ENCODE results near the gene INTS1. TPM values are rescaled to one million over a fixed set of nuclear protein-coding genes. Genes with fewer than 3 reads are reported as not detected.

INTS1 gene
- total RNA-seq, 1 donor from 2014 or later = 29.9 TPM

- Histone ChIP-seq H3K27me3 (ENCODE audit: low read depth) (no peaks in the 10 kb centered on the region), H3K9me3 (replicated peaks) (no peaks in the 10 kb centered on the region), H3K36me3 (peaks cover 30% of the 10 kb centered on the region), H3K4me3 (no peak overlapping the region), H3K4me1 (peaks cover 32% of the 10 kb centered on the region), H3K27ac (replicated peaks) (no peak overlapping the region)
- intact Hi-C loops (cut with micrococcal nuclease) = no loop called here
- no peak for DNase-seq
- TF ChIP-seq CTCF (IDR thresholded peaks at IDR 0.05; ENCODE audit: borderline replicate concordance) = no peak
Observed at GRCh38 chr7:1546274-1546908, 42.2 kb upstream of the INTS1 start.

GRCh38 chr7:1545417-1546246 lies 41.4 kb upstream of the INTS1 start:
- Histone ChIP-seq H3K4me3 (no peak overlapping the region), H3K27me3 (ENCODE audit: low read depth) (no peaks in the 10 kb centered on the region), H3K27ac (replicated peaks) (peak overlapping the region; percentile 16), H3K36me3 (peaks cover 38% of the 10 kb centered on the region), H3K4me1 (peaks cover 32% of the 10 kb centered on the region), H3K9me3 (replicated peaks) (no peaks in the 10 kb centered on the region)
- intact Hi-C loops (cut with micrococcal nuclease) = no loop called here
- no peak for TF ChIP-seq CTCF (IDR thresholded peaks at IDR 0.05; ENCODE audit: borderline replicate concordance)
- no peak for DNase-seq

DNA sequence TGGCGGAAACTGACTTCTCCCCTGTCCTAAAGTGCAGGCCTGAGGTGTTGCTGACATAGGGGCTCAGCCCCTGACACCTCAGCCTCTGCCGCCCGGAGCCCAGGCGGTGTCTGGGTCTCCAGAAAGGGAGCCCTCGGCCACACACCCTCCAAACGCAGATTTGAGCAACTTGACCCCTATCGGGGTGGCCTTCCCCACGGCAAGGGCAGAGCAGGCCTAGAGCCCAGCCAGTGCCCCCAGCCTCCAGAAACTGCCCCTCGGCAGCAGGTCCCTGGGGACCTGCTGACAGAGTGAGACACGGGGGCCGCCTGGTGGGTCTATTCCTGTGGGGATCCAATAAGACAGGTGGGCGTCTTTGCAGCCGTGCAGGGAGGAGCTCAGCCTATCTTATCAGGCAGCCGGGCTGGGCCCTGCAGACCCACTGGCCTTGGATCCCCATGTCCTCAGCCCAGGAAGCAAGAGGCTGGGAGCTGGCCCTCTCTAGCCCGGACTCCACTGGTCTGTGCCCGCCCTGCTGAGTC lies 40.8 kb upstream of the INTS1 start:
- no peak overlapping the region for H3K4me3 ChIP-seq
- H3K4me1 ChIP-seq = peaks cover 32% of the 10 kb centered on the region
- no peak for TF ChIP-seq CTCF (IDR thresholded peaks at IDR 0.05; ENCODE audit: borderline replicate concordance)
- H3K36me3 ChIP-seq = peaks cover 44% of the 10 kb centered on the region
- DNase-seq = no peak
- H3K27ac ChIP-seq (replicated peaks) = peak overlapping the region; percentile 33
- no peaks in the 10 kb centered on the region for H3K9me3 ChIP-seq (replicated peaks)
- no peaks in the 10 kb centered on the region for H3K27me3 ChIP-seq (ENCODE audit: low read depth)
- intact Hi-C loops (cut with micrococcal nuclease) = no loop called here

GRCh38 chr7:1544178-1544895 lies 40.1 kb upstream of the INTS1 start:
- peaks cover 51% of the 10 kb centered on the region for H3K36me3 ChIP-seq
- DNase-seq = no peak
- intact Hi-C loops (cut with micrococcal nuclease) = no loop called here
- no peaks in the 10 kb centered on the region for H3K27me3 ChIP-seq (ENCODE audit: low read depth)
- no peak overlapping the region for H3K4me3 ChIP-seq
- H3K27ac ChIP-seq (replicated peaks) = peak overlapping the region; percentile 33
- no peaks in the 10 kb centered on the region for H3K9me3 ChIP-seq (replicated peaks)
- peaks cover 34% of the 10 kb centered on the region for H3K4me1 ChIP-seq
- no peak for TF ChIP-seq CTCF (IDR thresholded peaks at IDR 0.05; ENCODE audit: borderline replicate concordance)

GRCh38 chr7:1543826-1544177 lies 39.6 kb upstream of the INTS1 start:
- Histone ChIP-seq H3K9me3 (replicated peaks) (no peaks in the 10 kb centered on the region), H3K36me3 (peaks cover 54% of the 10 kb centered on the region), H3K27me3 (ENCODE audit: low read depth) (no peaks in the 10 kb centered on the region), H3K27ac (replicated peaks) (no peak overlapping the region), H3K4me3 (no peak overlapping the region), H3K4me1 (peaks cover 39% of the 10 kb centered on the region)
- TF ChIP-seq CTCF (IDR thresholded peaks at IDR 0.05; ENCODE audit: borderline replicate concordance) = no peak
- intact Hi-C loops (cut with micrococcal nuclease) = no loop called here
- DNase-seq = no peak
